Endothelial cell of umbilical vein (primary cell): ENCODE results near the gene FSIP1.
A peak's percentile ranks its signal among the peaks of the same experiment; 100 is the strongest.

Experiments
- JUN ChIP-seq: IDR thresholded peaks from 2 replicates; pipeline ENCODE4 v1.6.1; 2011; ENCODE audit warnings: borderline replicate concordance, low read depth; ENCODE audit not compliant: insufficient read length, insufficient read depth
- POLR2A ChIP-seq: IDR thresholded peaks from 2 replicates; pipeline ENCODE4 v1.6.1; 2012; ENCODE audit warnings: low read depth, mild to moderate bottlenecking, control low read depth, low read length
- TF ChIP-seq, protein P1 (sequence below), 2 donors: IDR thresholded peaks; 1 replicate in 1 of 2; 2 replicates in 1 of 2; pipeline ENCODE4 v1.5.1; 2011; ENCODE audit warnings: low read length in 2 of 2, mild to moderate bottlenecking in 2 of 2, moderate library complexity in 2 of 2, control low read depth in 1 of 2, inconsistent platforms in 1 of 2, low read depth in 1 of 2; ENCODE audit not compliant: insufficient read depth in 1 of 2; ENCODE audit errors: extremely low read depth in 1 of 2
- TF ChIP-seq, protein P2 (sequence below): IDR thresholded peaks from 2 replicates; pipeline ENCODE4 v1.6.1; 2011; ENCODE audit not compliant: insufficient read depth, insufficient read length

DNA sequence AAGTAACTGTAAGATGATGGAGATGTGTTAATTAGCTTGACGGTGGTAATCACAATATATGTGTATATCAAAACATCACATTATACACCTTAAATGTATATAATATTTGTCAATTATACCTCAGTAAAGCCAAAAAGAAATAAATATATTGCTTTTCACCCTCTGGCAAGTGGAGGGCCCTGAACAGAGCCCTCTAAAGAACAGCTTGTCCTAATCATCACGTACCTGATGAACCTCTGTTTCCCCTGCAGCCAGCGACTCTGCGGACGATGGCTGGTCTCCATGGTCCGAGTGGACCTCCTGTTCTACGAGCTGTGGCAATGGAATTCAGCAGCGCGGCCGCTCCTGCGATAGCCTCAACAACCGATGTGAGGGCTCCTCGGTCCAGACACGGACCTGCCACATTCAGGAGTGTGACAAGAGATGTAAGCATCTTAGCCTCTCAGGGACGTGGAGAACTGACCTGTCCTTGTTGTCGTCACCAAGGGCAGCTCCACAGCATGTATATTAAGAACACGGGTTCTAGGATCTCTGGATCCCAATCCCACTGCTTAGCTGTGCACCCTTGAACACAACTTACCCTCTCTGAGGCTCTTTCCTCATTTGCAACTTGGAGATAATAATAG lies 195.4 kb downstream of the FSIP1 start:
- TF ChIP-seq, protein P1, sequence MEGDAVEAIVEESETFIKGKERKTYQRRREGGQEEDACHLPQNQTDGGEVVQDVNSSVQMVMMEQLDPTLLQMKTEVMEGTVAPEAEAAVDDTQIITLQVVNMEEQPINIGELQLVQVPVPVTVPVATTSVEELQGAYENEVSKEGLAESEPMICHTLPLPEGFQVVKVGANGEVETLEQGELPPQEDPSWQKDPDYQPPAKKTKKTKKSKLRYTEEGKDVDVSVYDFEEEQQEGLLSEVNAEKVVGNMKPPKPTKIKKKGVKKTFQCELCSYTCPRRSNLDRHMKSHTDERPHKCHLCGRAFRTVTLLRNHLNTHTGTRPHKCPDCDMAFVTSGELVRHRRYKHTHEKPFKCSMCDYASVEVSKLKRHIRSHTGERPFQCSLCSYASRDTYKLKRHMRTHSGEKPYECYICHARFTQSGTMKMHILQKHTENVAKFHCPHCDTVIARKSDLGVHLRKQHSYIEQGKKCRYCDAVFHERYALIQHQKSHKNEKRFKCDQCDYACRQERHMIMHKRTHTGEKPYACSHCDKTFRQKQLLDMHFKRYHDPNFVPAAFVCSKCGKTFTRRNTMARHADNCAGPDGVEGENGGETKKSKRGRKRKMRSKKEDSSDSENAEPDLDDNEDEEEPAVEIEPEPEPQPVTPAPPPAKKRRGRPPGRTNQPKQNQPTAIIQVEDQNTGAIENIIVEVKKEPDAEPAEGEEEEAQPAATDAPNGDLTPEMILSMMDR (IDR thresholded peaks at IDR 0.05; ENCODE audit: extremely low read depth in 1 of 2, insufficient read depth in 1 of 2, low read depth in 1 of 2, low read length in 2 of 2) = no peak
- TF ChIP-seq, protein P2, sequence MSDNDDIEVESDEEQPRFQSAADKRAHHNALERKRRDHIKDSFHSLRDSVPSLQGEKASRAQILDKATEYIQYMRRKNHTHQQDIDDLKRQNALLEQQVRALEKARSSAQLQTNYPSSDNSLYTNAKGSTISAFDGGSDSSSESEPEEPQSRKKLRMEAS = no peak
- TF ChIP-seq JUN (no peak), POLR2A (peak; percentile 94)
